Muscle of back (tissue), 11 donors: Measurements from ENCODE around the gene C2CD2. TPM values are rescaled to one million over a fixed set of nuclear protein-coding genes. Genes with fewer than 3 reads are reported as not detected.

Source experiments
- DNase-seq, 3 donors: peaks; one replicate each; pipeline versions ENCODE4 v3.0.0 to v3.0.0-alpha.2; 2013
- polyA plus RNA-seq, 10 donors: library from polyadenylated mRNA; unstranded; fragments of 120-200 nt; gene quantifications; one replicate each; pipeline ENCODE4 v1.2.1, GENCODE V29; 2013; ENCODE audit not compliant: insufficient read length in 10 of 10

The C2CD2 gene
- polyA plus RNA-seq, 10 donors: 6.5 to 13.1 (median 10.9) TPM

GRCh38 chr21:41933313-41934079 is 20.3 kb downstream of the C2CD2 start:
- DNase-seq: no peak

DNA sequence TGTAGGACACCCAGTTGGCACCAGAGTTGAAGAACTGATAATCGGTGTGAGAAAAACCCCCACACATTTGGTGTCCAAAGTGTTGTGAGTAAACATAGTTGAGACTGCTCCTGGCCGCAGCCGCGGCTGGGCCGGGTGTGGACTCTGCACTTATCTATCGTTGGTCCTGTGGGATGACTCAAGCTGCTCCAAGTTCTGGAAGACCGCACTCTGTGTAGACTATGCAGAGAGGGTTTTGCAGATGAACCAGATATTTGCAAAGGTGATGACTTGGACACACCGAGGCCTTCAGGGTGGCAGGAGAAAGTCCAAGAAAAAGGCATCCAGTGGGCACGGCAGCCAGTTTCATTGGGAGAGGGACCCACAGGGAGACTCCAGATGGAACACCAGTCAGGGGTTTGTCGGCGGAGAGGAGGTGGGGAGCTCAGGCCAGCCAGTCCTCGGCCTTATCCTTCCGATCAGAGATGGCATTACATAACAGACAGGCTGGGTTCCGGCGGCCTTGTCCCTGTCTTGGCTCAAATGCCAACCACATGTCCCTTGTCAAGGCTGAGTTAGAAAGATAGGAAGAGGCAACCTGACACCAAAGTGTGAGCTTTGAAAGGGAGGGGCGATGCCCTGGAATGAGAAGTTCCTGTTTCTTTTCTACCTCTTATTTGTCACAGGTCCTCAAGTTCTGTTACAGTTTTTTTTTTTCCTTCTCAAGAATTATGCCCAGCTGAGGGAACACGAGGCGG is 21.1 kb downstream of the C2CD2 start:
- DNase-seq: no peak

GRCh38 chr21:41932191-41932575 is 21.6 kb downstream of the C2CD2 start:
- no peak for DNase-seq

DNA sequence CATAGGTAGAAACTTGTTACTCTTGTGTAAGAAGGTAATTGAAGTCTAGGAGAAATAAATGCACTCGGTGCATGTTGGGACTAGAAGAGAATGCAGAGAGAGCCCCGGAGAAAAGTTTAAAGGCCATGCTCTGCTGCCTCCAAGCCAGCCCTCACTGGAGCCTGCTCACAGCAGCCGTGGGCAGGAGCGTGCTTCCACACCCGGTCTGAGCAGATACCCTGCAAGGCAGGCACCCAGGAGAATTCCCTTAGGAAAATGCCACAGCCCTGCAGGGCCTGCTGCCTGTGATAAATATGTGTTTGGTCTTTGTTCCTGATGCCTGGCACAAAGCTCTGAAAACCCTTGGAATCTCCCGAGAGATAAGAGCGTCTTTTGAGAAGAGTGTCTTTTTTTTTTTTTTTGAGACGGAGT is 22.8 kb downstream of the C2CD2 start:
- DNase-seq: no peak

- no peak for DNase-seq
Observed at GRCh38 chr21:41929248-41929647, 24.6 kb downstream of the C2CD2 start.

DNA sequence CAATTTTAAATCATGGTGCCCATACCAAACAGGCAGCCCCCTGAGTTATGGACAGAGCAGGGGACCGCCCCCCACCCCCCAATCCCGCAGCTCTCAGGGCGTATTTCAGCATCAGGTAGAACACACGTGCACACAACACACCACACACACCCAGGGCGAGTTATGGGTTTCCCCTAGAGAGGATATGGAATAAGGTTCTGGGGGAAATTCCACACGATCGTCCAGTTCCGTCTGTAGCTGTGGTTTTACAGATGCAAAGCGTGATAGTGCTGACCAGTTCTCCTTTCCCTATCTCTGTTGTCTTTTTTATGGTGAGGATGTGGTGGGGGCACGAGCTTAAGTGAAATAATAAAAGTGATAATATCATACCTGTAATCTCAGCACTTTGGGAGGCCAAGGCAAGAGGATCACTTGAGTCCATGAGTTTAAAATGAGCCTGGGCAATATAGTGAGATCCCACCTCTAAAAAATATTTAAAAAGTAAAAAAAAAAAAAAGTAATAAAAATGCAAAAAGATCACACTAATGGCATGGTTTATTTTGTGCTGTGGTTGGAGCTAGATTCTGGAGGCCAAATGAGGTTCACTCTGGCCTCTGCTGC is 25.1 kb downstream of the C2CD2 start:
- DNase-seq: no peak

- no peak for DNase-seq
Observed at GRCh38 chr21:41927727-41928409, 25.9 kb downstream of the C2CD2 start.

GRCh38 chr21:41926807-41927171 is 27.0 kb downstream of the C2CD2 start:
- DNase-seq: no peak

GRCh38 chr21:41926117-41926806 is 27.6 kb downstream of the C2CD2 start:
- DNase-seq: peak; percentile 43 to 78 (median 55)

GRCh38 chr21:41925767-41926116 is 28.1 kb downstream of the C2CD2 start:
- no peak for DNase-seq

- no peak for DNase-seq
Observed at GRCh38 chr21:41924368-41924754, 29.5 kb downstream of the C2CD2 start.

GRCh38 chr21:41923631-41924367 is 30.0 kb downstream of the C2CD2 start:
- peak in 2 of 3 donors; percentile 45 to 71 for DNase-seq

- peak in 2 of 3 donors; percentile 30 to 64 for DNase-seq
Observed at GRCh38 chr21:41923186-41923585, 30.6 kb downstream of the C2CD2 start.

DNA sequence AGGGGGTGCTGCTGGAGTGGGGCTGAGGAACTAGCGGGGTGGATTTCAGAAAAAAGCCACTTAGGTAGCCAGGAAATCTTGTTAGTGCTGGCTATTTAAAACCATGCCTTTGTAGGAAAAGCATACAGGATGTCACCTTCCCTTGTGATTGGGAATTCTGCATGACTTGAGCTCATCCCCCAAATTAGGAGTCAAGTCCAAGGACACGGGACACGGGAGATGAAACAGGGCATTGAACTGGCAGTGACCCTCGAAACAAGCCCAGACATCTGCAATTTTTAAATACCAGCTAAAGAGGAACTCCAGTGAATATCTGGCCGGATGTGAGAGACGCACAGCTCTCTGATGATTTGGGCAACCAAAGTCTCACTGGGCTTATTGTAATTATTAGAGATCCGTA is 32.8 kb downstream of the C2CD2 start:
- no peak for DNase-seq

GRCh38 chr21:41920476-41920875 is 33.3 kb downstream of the C2CD2 start:
- no peak for DNase-seq

- no peak for DNase-seq
Observed at GRCh38 chr21:41919666-41920398, 34.0 kb downstream of the C2CD2 start.

DNA sequence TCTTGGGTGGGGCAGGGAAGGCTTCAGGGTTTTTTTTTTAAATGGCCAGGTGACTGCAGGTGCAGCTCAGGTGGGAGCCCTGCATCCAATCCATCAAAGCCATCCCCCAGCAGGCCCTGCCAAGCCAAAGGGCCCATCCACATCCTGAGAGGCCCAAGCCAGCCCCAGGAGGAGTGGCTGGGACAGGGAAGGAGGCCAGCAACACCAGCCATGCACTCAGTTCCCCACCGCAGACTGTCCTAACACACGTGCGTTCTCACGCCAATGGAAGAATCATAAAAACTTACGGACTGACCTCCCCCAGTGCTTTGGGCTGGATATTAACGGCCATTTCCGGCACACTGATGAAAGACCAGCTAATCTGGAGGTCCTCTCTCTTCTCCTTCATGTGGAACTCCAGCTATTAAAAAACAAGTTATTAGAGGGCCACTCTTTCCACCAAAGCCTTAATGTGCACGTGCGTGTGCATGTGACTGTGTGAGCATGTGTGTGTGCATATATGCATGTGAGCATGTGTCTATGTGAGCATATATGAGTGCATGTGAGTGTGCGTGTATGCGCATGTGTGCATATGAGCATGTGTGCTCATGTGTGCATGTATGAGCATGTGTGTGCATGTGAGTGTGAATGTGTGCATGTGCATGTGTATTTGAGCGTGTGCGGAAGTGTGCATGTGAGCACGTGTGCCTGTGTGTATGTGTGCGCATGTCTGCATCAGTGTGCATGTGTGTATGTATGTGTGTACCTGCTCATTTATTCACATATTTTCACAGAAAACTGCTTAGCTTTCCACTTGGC is 35.1 kb downstream of the C2CD2 start:
- DNase-seq: no peak

- no peak for DNase-seq
Observed at GRCh38 chr21:41917531-41917930, 36.3 kb downstream of the C2CD2 start.

DNA sequence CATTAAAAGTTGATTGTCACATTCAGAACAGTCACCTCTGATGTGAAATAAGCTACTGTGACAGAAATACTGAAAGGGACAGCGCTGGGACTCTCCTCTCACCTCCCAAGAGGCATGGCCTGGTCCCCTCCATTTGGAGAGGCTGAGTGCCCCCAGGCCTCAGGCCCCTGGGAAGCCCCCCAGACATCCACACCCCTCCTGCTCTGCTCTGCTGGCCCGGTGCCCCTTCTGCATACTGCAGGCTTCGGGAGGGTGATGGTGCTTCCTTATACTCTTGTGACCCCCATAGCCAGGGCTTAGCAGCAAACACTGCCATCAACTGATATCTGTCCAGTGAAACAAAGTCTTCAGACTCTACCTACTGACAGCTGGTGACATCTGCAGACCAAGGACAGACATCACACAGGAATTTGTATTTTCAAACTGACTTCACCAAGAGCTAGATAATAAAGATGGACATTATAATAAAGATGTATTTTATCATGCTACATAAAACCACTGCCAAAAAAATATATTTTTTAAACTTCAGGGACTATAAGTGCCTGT is 36.9 kb downstream of the C2CD2 start:
- DNase-seq: no peak
